ENCODE results near the gene PTPRG.

DNA sequence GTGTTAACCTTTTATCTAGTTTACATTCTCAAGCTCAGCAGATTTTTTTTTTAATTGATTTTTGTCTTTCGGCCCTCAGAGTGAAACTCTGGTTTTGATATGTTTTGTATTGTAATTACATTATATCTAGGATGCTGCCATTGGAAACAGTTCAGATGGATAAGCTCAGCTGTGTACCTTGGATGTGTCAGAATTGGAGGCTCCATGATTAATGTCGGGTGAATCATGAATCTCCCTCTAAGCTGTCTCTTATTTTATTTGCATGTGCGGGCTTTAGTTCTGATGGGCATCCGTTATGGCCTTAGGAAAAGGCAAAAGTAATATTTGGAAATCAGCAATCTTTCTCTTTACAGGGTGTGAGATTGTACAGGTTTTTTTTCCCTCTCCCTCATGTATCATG is 4.2 kb downstream of the PTPRG start:
- no peak for TF ChIP-seq POLR2AphosphoS5 (IDR thresholded peaks at IDR 0.05; ENCODE audit: low read depth, low read length)
- TF ChIP-seq, protein P1, sequence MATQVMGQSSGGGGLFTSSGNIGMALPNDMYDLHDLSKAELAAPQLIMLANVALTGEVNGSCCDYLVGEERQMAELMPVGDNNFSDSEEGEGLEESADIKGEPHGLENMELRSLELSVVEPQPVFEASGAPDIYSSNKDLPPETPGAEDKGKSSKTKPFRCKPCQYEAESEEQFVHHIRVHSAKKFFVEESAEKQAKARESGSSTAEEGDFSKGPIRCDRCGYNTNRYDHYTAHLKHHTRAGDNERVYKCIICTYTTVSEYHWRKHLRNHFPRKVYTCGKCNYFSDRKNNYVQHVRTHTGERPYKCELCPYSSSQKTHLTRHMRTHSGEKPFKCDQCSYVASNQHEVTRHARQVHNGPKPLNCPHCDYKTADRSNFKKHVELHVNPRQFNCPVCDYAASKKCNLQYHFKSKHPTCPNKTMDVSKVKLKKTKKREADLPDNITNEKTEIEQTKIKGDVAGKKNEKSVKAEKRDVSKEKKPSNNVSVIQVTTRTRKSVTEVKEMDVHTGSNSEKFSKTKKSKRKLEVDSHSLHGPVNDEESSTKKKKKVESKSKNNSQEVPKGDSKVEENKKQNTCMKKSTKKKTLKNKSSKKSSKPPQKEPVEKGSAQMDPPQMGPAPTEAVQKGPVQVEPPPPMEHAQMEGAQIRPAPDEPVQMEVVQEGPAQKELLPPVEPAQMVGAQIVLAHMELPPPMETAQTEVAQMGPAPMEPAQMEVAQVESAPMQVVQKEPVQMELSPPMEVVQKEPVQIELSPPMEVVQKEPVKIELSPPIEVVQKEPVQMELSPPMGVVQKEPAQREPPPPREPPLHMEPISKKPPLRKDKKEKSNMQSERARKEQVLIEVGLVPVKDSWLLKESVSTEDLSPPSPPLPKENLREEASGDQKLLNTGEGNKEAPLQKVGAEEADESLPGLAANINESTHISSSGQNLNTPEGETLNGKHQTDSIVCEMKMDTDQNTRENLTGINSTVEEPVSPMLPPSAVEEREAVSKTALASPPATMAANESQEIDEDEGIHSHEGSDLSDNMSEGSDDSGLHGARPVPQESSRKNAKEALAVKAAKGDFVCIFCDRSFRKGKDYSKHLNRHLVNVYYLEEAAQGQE (IDR thresholded peaks at IDR 0.05; ENCODE audit: insufficient read depth in 1 of 2, low read depth in 2 of 2, low read length in 2 of 2): no peak
- TF ChIP-seq TAF1 (IDR thresholded peaks at IDR 0.05; ENCODE audit: borderline replicate concordance, insufficient read depth, low read length): no peak

All from PFSK-1 (cell line).